ENCODE data around the gene FBXW4. TPM values are rescaled to one million over a fixed set of nuclear protein-coding genes. Genes with fewer than 3 reads are reported as not detected.

FBXW4 gene
- total RNA-seq, 4 donors from 2014 or later, result 28.0 to 106 (median 58.1) TPM

GRCh38 chr10:101690461-101690860, 4.5 kb downstream of the FBXW4 start:
- DNase-seq, result no peak
- H3K4me1 ChIP-seq, result peaks cover 0 to 29% (median 6%) of the 10 kb centered on the region in 4 donors
- TF ChIP-seq POLR2A (IDR thresholded peaks at IDR 0.05), result no peak
- TF ChIP-seq, protein P1, sequence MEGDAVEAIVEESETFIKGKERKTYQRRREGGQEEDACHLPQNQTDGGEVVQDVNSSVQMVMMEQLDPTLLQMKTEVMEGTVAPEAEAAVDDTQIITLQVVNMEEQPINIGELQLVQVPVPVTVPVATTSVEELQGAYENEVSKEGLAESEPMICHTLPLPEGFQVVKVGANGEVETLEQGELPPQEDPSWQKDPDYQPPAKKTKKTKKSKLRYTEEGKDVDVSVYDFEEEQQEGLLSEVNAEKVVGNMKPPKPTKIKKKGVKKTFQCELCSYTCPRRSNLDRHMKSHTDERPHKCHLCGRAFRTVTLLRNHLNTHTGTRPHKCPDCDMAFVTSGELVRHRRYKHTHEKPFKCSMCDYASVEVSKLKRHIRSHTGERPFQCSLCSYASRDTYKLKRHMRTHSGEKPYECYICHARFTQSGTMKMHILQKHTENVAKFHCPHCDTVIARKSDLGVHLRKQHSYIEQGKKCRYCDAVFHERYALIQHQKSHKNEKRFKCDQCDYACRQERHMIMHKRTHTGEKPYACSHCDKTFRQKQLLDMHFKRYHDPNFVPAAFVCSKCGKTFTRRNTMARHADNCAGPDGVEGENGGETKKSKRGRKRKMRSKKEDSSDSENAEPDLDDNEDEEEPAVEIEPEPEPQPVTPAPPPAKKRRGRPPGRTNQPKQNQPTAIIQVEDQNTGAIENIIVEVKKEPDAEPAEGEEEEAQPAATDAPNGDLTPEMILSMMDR (IDR thresholded peaks at IDR 0.05), result no peak
- H3K27me3 ChIP-seq, result no peaks in the 10 kb centered on the region
- H3K27ac ChIP-seq, result no peak overlapping the region
- H3K4me3 ChIP-seq, result no peak overlapping the region
- H3K9me3 ChIP-seq, result no peaks in the 10 kb centered on the region
- no peaks in the 10 kb centered on the region for H3K36me3 ChIP-seq

GRCh38 chr10:101687071-101687658, 7.8 kb downstream of the FBXW4 start:
- H3K27ac ChIP-seq, result no peak overlapping the region
- H3K36me3 ChIP-seq, result no peaks in the 10 kb centered on the region
- TF ChIP-seq POLR2A (IDR thresholded peaks at IDR 0.05), result no peak
- TF ChIP-seq, protein P1 (IDR thresholded peaks at IDR 0.05), result no peak
- H3K4me1 ChIP-seq, result peaks cover 0 to 29% (median 3%) of the 10 kb centered on the region in 4 donors
- H3K27me3 ChIP-seq, result no peaks in the 10 kb centered on the region
- H3K4me3 ChIP-seq, result no peak overlapping the region
- no peak for DNase-seq
- H3K9me3 ChIP-seq, result no peaks in the 10 kb centered on the region

- TF ChIP-seq, protein P1 (IDR thresholded peaks at IDR 0.05), result no peak
- Histone ChIP-seq H3K4me3 (no peak overlapping the region), H3K9me3 (no peaks in the 10 kb centered on the region), H3K27me3 (no peaks in the 10 kb centered on the region), H3K36me3 (no peaks in the 10 kb centered on the region), H3K27ac (no peak overlapping the region), H3K4me1 (peaks cover 0 to 32% (median 3%) of the 10 kb centered on the region in 4 donors)
- no peak for DNase-seq
Observed at GRCh38 chr10:101686133-101686925, 8.6 kb downstream of the FBXW4 start.

- Histone ChIP-seq H3K4me1 (peaks cover 0 to 24% (median 0%) of the 10 kb centered on the region in 4 donors), H3K9me3 (no peaks in the 10 kb centered on the region), H3K27ac (no peak overlapping the region), H3K4me3 (no peak overlapping the region), H3K36me3 (no peaks in the 10 kb centered on the region), H3K27me3 (no peaks in the 10 kb centered on the region)
- TF ChIP-seq POLR2A (IDR thresholded peaks at IDR 0.05), result no peak
- TF ChIP-seq, protein P1 (IDR thresholded peaks at IDR 0.05), result no peak
- DNase-seq, result no peak
Observed at GRCh38 chr10:101684782-101685181, 10.2 kb downstream of the FBXW4 start.

DNA sequence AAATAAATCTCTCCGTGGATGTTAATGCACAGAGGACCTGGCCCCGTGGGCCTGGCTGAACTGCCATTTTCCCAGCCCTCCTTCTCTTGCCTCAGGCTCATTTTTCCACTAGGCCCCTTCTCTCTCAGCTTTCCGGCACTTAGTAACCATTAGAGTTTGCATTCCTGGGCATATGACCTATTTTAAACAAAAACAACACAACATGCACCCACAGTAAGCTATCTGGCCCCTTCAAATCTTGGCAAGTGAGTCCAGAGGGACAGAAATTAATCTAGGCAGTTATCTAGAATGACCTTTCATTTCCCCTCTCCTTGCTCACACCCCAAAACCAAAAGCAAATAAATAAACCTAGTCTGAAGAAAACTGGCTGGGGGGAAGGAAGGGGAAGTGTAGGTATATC, 11.7 kb downstream of the FBXW4 start:
- TF ChIP-seq, protein P1 (IDR thresholded peaks at IDR 0.05), result no peak
- no peak for TF ChIP-seq POLR2A (IDR thresholded peaks at IDR 0.05)

More for the DNA sequence above, 11.7 kb downstream of the FBXW4 start:
- Histone ChIP-seq H3K9me3 (no peaks in the 10 kb centered on the region), H3K27ac (no peak overlapping the region), H3K4me1 (peaks cover 0 to 22% (median 0%) of the 10 kb centered on the region in 4 donors), H3K36me3 (no peaks in the 10 kb centered on the region), H3K4me3 (no peak overlapping the region), H3K27me3 (no peaks in the 10 kb centered on the region)
- no peak for DNase-seq
